GM19328 (cell line): Measurements from ENCODE around the gene IZUMO4.
"Not testable (repeated sequence)": the region's sequence is repeated elsewhere in the genome, so short reads cannot be mapped to it uniquely, and the experiment has no call there.

ENCODE experiments used
- ATAC-seq: cut with Tn5 transposase; IDR thresholded peaks from one replicate; pipeline ENCODE4 v1.9.1; 2021; ENCODE audit warnings: mild to moderate bottlenecking, moderate library complexity; ENCODE audit not compliant: unreplicated experiment

The IZUMO4 gene

GRCh38 chr19:2122251-2122650 lies 25.5 kb downstream of the IZUMO4 start:
- ATAC-seq = no peak

GRCh38 chr19:2122982-2123381 lies 26.3 kb downstream of the IZUMO4 start:
- no peak for ATAC-seq

- no peak for ATAC-seq
These were observed 27.1 kb downstream of the IZUMO4 start for GRCh38 chr19:2123682-2124387.

GRCh38 chr19:2126879-2127518 lies 30.3 kb downstream of the IZUMO4 start:
- no peak for ATAC-seq

GRCh38 chr19:2127758-2128157 lies 31.0 kb downstream of the IZUMO4 start:
- ATAC-seq = no peak

- ATAC-seq = not testable (repeated sequence)
These were observed 31.5 kb downstream of the IZUMO4 start for GRCh38 chr19:2128252-2128651.

- no peak for ATAC-seq
These were observed 32.3 kb downstream of the IZUMO4 start for GRCh38 chr19:2129022-2129421.

- no peak for ATAC-seq
These were observed 32.8 kb downstream of the IZUMO4 start for GRCh38 chr19:2129486-2129885.

GRCh38 chr19:2129892-2130770 lies 33.4 kb downstream of the IZUMO4 start:
- no peak for ATAC-seq

- not testable (repeated sequence) for ATAC-seq
These were observed 34.6 kb downstream of the IZUMO4 start for GRCh38 chr19:2131012-2131975.

GRCh38 chr19:2132191-2132590 lies 35.5 kb downstream of the IZUMO4 start:
- no peak for ATAC-seq

GRCh38 chr19:2132731-2133490 lies 36.2 kb downstream of the IZUMO4 start:
- no peak for ATAC-seq

GRCh38 chr19:2135474-2136402 lies 39.0 kb downstream of the IZUMO4 start:
- ATAC-seq = no peak

GRCh38 chr19:2136796-2137195 lies 40.1 kb downstream of the IZUMO4 start:
- no peak for ATAC-seq

GRCh38 chr19:2138061-2138728 lies 41.5 kb downstream of the IZUMO4 start:
- no peak for ATAC-seq

GRCh38 chr19:2139385-2140137 lies 42.8 kb downstream of the IZUMO4 start:
- ATAC-seq = no peak

- no peak for ATAC-seq
These were observed 43.4 kb downstream of the IZUMO4 start for GRCh38 chr19:2140138-2140569.
